GM12878 (cell line): ENCODE data around the gene ZYG11A. TPM values are rescaled to one million over a fixed set of nuclear protein-coding genes. Genes with fewer than 3 reads are reported as not detected.

Experiments
- ATAC-seq: fragments of 200-7000 bp; cut with Tn5 transposase; 3 replicates; pipeline ENCODE4 v1.9.1; 2020; ENCODE audit warnings: mild to moderate bottlenecking, moderate library complexity
- BruUV-seq: library from RNA; stranded (reverse); fragments of 400-500 nt; replicated peaks from 2 replicates; lab custom pipeline; 2021; lab: Mats Ljungman, UMichigan
- CTCF ChIA-PET: fragments of 300-600 bp; sonication (Branson Sonifier 250); formaldehyde crosslinking; extraction: SDS; loops from one replicate; lab custom pipeline; 2021; ENCODE audit warnings: inconsistent platforms; lab: Yijun Ruan, JAX
- POLR2A ChIA-PET: fragments of 350-600 bp; formaldehyde crosslinking; extraction: SDS; loops from one replicate; lab custom pipeline; 2021; ENCODE audit warnings: inconsistent platforms; lab: Charles Lee
- RAD21 ChIA-PET: fragments of 300-600 bp; sonication (Branson Sonifier 250); formaldehyde crosslinking; loops from one replicate; lab custom pipeline; 2023; ENCODE audit warnings: antibody characterized with exemption; ENCODE audit not compliant: unreplicated experiment; lab: Charles Lee
- SMC1A ChIA-PET: fragments of 300-600 bp; sonication (Branson Sonifier 250); formaldehyde crosslinking; loops from one replicate; lab custom pipeline; 2023; ENCODE audit not compliant: unreplicated experiment, uncharacterized antibody; lab: Charles Lee
- DNase-seq: peaks from one replicate; pipeline ENCODE4 v3.0.0-alpha.2; 2011; ENCODE audit warnings: low read depth, low spot score
- FAIRE-seq: peaks from 3 replicates; lab custom pipeline; 2011; peaks lifted over from hg19 to GRCh38; lab: Jason Lieb, UNC
- H2AFZ ChIP-seq: 2 replicates; pipeline ENCODE4 v1.6.0; 2011; ENCODE audit warnings: low read depth, low read length, control low read depth; ENCODE audit not compliant: control insufficient read depth
- H3K27ac ChIP-seq: 2 replicates; pipeline ENCODE4 v1.5.1; 2011; ENCODE audit warnings: control low read depth; ENCODE audit not compliant: control insufficient read depth, insufficient read depth
- H3K27me3 ChIP-seq, 2 experiments: replicated peaks in 1 of 2; 2 replicates each; pipeline versions ENCODE4 v1.6.0 to v1.6.1; 2011; ENCODE audit warnings: low read length in 1 of 2; ENCODE audit not compliant: control insufficient read depth in 2 of 2, insufficient read depth in 2 of 2
- H3K36me3 ChIP-seq, 2 experiments: 2 replicates each; pipeline ENCODE4 v1.5.1; 2011; ENCODE audit warnings: low read length in 1 of 2; ENCODE audit not compliant: control insufficient read depth in 2 of 2, insufficient read depth in 2 of 2
- H3K4me1 ChIP-seq: 2 replicates; pipeline ENCODE4 v1.6.1; 2011; ENCODE audit warnings: mild to moderate bottlenecking, low read length, moderate library complexity, mixed read lengths; ENCODE audit not compliant: control insufficient read depth, insufficient read depth
- H3K4me2 ChIP-seq: 2 replicates; pipeline ENCODE4 v1.6.0; 2011; ENCODE audit warnings: control low read depth; ENCODE audit not compliant: control insufficient read depth, insufficient read depth
- H3K4me3 ChIP-seq: fragments of 200-600 bp; sonication (generic); 2 replicates; pipeline ENCODE4 v1.5.1; 2016
- H3K79me2 ChIP-seq: 2 replicates; pipeline ENCODE4 v1.6.0; 2011; ENCODE audit warnings: low read length; ENCODE audit not compliant: control insufficient read depth, insufficient read depth
- H3K9ac ChIP-seq: 2 replicates; pipeline ENCODE4 v1.8.0; 2011; ENCODE audit warnings: low read length, control low read depth, mixed read lengths; ENCODE audit not compliant: control insufficient read depth, insufficient read depth
- H3K9me3 ChIP-seq: replicated peaks from 3 replicates; pipeline ENCODE4 v1.5.1; 2011; ENCODE audit warnings: mild to moderate bottlenecking, low read length; ENCODE audit not compliant: control insufficient read depth, insufficient read depth
- H4K20me1 ChIP-seq: 2 replicates; pipeline ENCODE4 v1.6.0; 2011; ENCODE audit not compliant: control insufficient read depth, insufficient read depth
- CBX5 ChIP-seq: sonication (generic); IDR thresholded peaks from 2 replicates; pipeline ENCODE4 v1.6.1; 2016; ENCODE audit warnings: low read depth, moderate library complexity, mild to moderate bottlenecking, inconsistent platforms
- CEBPB ChIP-seq, 2 experiments: fragments of 150-350 bp in 1 of 2; IDR thresholded peaks; 2 replicates each; pipeline ENCODE4 v1.6.1; 2012 to 2014; ENCODE audit warnings: low read depth in 2 of 2, low read length in 2 of 2, borderline replicate concordance in 1 of 2, inconsistent platforms in 1 of 2
- E4F1 ChIP-seq: fragments of 450-650 bp; IDR thresholded peaks from 2 replicates; pipeline ENCODE4 v1.6.1; 2018; ENCODE audit warnings: borderline replicate concordance, mild to moderate bottlenecking; ENCODE audit not compliant: partially characterized antibody
- GABPA ChIP-seq: IDR thresholded peaks from 2 replicates; pipeline ENCODE4 v1.6.1; 2014; ENCODE audit warnings: antibody characterized with exemption, low read depth, mild to moderate bottlenecking, inconsistent platforms
- KAT2A ChIP-seq: conservative IDR thresholded peaks from 2 replicates; pipeline ENCODE4 v1.6.1; 2011; ENCODE audit warnings: low read depth, low read length; ENCODE audit not compliant: control insufficient read depth
- MTA3 ChIP-seq: IDR thresholded peaks from 2 replicates; pipeline ENCODE4 v1.6.1; 2012; ENCODE audit warnings: low read length, inconsistent platforms, borderline replicate concordance
- NFXL1 ChIP-seq: fragments of 450-650 bp; IDR thresholded peaks from 2 replicates; pipeline ENCODE4 v1.6.1; 2017; ENCODE audit warnings: antibody characterized with exemption, mild to moderate bottlenecking, borderline replicate concordance
- RFX5 ChIP-seq: IDR thresholded peaks from 2 replicates; pipeline ENCODE4 v1.6.1; 2011; ENCODE audit warnings: low read depth, low read length, improper control_type of control experiment
- RUNX3 ChIP-seq: IDR thresholded peaks from 2 replicates; pipeline ENCODE4 v1.6.1; 2012; ENCODE audit warnings: low read length, inconsistent platforms
- ZNF384 ChIP-seq: IDR thresholded peaks from 2 replicates; pipeline ENCODE4 v1.6.1; 2012; ENCODE audit warnings: low read depth, mild to moderate bottlenecking, low read length, improper control_type of control experiment, borderline replicate concordance
- ZNF592 ChIP-seq: fragments of 450-650 bp; IDR thresholded peaks from 2 replicates; pipeline ENCODE4 v1.6.1; 2017; ENCODE audit warnings: mild to moderate bottlenecking, moderate library complexity
- in situ Hi-C: fragments of 300-500 bp; cut with MboI; formaldehyde crosslinking; loops from 9 replicates; pipeline ENCODE4 v1.14.3; 2018; ENCODE audit warnings: mixed read lengths
- intact Hi-C: fragments of 100-400 bp; cut with micrococcal nuclease; formaldehyde crosslinking; loops from one replicate; pipeline ENCODE4 v1.14.2; 2022; ENCODE audit not compliant: unreplicated experiment
- polyA plus RNA-seq, 11 experiments: library from polyadenylated mRNA; depleted of rRNA in 4 of 11; unstranded in 6 of 11; stranded (reverse) in 5 of 11; fragments of >200 nt; fragmentation: Nextera tagmentation in 4 of 11; fragmentation: Illumina TruSeq in 1 of 11; extraction: Ambion mirVana in 4 of 11; extraction: Trizol in 1 of 11; gene quantifications; 1 replicate in 1 of 11; 2 replicates in 10 of 11; pipeline versions ENCODE4 v1.2.1 to v1.2.3, GENCODE V29; 2011 to 2016; ENCODE audit warnings: inconsistent platforms in 2 of 11, missing spikeins in 2 of 11, low read depth in 1 of 11
- total RNA-seq, 4 experiments: library from RNA; depleted of rRNA in 3 of 4; stranded (reverse); fragments of >200 nt in 3 of 4; fragmentation: Illumina TruSeq in 1 of 4; extraction: Trizol in 1 of 4; gene quantifications; 2 replicates each; pipeline versions ENCODE4 v1.2.1 to v1.2.3, GENCODE V29; 2013 to 2021
- TF ChIP-seq, protein P1 (sequence below): IDR thresholded peaks from 2 replicates; pipeline ENCODE4 v1.6.1; 2012; ENCODE audit warnings: low read depth, low read length, improper control_type of control experiment
- TF ChIP-seq, protein P2 (sequence below): fragments of 450-650 bp; formaldehyde crosslinking; IDR thresholded peaks from 2 replicates; pipeline ENCODE4 v1.5.0; 2022; ENCODE audit warnings: mild to moderate bottlenecking, missing genetic modification characterization

The ZYG11A gene
- total and polyA plus RNA-seq, 10 of the 15 experiments (the other 5 are each of a cell fraction or from before 2014, with no cell fraction given) = 0.22 to 6.4 (median 0.68) TPM

DNA sequence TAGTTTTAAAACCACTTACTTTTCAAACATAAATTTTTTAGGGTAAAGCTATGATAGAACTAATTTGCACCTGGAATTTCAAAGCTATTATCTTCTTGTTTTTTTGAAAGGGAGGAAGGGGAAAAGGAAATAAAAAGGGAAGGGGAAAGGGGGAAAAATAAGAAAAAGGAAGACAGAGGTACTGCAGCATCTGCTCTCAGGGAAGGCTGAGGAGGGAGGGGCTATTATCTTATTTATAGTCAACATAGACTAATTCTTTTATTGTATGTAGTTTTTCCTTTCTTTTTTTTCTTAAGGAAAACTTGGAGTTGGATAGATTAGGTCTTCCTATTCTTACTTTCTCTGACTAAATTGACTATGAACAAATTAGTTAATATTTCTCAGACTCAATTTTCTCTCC lies 41.5 kb upstream of the ZYG11A start:
- H3K27me3 ChIP-seq = no peaks in the 10 kb centered on the region
- no peak overlapping the region for H2AFZ ChIP-seq
- in situ Hi-C loops = no loop called here
- ChIA-PET POLR2A (interaction anchor here (0.7 kb wide), 1 partner anchor 20 kb away, joined by 3 read pairs; no protein-coding TSS in a partner anchor), RAD21 (no interaction called here), SMC1A (interaction anchor here (0.7 to 1.1 kb wide), 4 partner anchors 9 to 78 kb away, joined by 3 read pairs; no protein-coding TSS in a partner anchor)
- no peak overlapping the region for H3K27ac ChIP-seq
- H3K4me2 ChIP-seq = no peak overlapping the region
- H3K36me3 ChIP-seq = no peaks in the 10 kb centered on the region
- TF ChIP-seq ZNF592 = no peak
- TF ChIP-seq NFXL1 = no peak
- no peak for TF ChIP-seq CBX5
- TF ChIP-seq RFX5 = no peak
- TF ChIP-seq GABPA = no peak
- no peak for TF ChIP-seq RUNX3
- TF ChIP-seq, protein P1, sequence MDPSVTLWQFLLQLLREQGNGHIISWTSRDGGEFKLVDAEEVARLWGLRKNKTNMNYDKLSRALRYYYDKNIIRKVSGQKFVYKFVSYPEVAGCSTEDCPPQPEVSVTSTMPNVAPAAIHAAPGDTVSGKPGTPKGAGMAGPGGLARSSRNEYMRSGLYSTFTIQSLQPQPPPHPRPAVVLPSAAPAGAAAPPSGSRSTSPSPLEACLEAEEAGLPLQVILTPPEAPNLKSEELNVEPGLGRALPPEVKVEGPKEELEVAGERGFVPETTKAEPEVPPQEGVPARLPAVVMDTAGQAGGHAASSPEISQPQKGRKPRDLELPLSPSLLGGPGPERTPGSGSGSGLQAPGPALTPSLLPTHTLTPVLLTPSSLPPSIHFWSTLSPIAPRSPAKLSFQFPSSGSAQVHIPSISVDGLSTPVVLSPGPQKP = no peak
- no peak for TF ChIP-seq KAT2A
- TF ChIP-seq E4F1 = no peak
- no peak for TF ChIP-seq CEBPB (IDR thresholded peaks at IDR 0.05; ENCODE audit: borderline replicate concordance in 1 of 2, low read depth in 2 of 2, low read length in 2 of 2)
- no peak for TF ChIP-seq MTA3
- TF ChIP-seq, protein P2, sequence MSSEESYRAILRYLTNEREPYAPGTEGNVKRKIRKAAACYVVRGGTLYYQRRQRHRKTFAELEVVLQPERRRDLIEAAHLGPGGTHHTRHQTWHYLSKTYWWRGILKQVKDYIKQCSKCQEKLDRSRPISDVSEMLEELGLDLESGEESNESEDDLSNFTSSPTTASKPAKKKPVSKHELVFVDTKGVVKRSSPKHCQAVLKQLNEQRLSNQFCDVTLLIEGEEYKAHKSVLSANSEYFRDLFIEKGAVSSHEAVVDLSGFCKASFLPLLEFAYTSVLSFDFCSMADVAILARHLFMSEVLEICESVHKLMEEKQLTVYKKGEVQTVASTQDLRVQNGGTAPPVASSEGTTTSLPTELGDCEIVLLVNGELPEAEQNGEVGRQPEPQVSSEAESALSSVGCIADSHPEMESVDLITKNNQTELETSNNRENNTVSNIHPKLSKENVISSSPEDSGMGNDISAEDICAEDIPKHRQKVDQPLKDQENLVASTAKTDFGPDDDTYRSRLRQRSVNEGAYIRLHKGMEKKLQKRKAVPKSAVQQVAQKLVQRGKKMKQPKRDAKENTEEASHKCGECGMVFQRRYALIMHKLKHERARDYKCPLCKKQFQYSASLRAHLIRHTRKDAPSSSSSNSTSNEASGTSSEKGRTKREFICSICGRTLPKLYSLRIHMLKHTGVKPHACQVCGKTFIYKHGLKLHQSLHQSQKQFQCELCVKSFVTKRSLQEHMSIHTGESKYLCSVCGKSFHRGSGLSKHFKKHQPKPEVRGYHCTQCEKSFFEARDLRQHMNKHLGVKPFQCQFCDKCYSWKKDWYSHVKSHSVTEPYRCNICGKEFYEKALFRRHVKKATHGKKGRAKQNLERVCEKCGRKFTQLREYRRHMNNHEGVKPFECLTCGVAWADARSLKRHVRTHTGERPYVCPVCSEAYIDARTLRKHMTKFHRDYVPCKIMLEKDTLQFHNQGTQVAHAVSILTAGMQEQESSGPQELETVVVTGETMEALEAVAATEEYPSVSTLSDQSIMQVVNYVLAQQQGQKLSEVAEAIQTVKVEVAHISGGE (CRISPR knock-in tag) = no peak
- no peak for TF ChIP-seq ZNF384
- TF ChIP-seq, all 136 proteins: peak for 0
- no peak for ATAC-seq
- Histone ChIP-seq H3K4me1 (no peaks in the 10 kb centered on the region), H4K20me1 (no peaks in the 10 kb centered on the region), H3K9ac (no peak overlapping the region), H3K4me3 (no peak overlapping the region), H3K9me3 (no peaks in the 10 kb centered on the region), H3K79me2 (no peaks in the 10 kb centered on the region)
- no peak for DNase-seq
- intact Hi-C loops = no loop called here
- CTCF ChIA-PET = interaction anchor here (1.0 kb wide), 1 partner anchor 25 kb away, joined by 3 read pairs; no protein-coding TSS in a partner anchor
- FAIRE-seq = no peak
- no TSS peak for BruUV-seq
